NT2/D1 (cell line): Measurements from ENCODE around the gene PODXL2.

Experiments used
- DNase-seq: peaks from one replicate; pipeline ENCODE4 v3.0.0-alpha.2; 2011; ENCODE audit warnings: low read depth, low spot score
- H3K27me3 ChIP-seq: 2 replicates; pipeline ENCODE4 v1.6.0; 2011; ENCODE audit warnings: mild to moderate bottlenecking; ENCODE audit not compliant: insufficient read length, insufficient read depth
- H3K36me3 ChIP-seq: 2 replicates; pipeline ENCODE4 v1.6.1; 2011; ENCODE audit warnings: mild to moderate bottlenecking, low read length, mixed read lengths; ENCODE audit not compliant: insufficient read depth, insufficient read length
- H3K4me1 ChIP-seq: 2 replicates; pipeline ENCODE4 v1.5.1; 2011; ENCODE audit not compliant: insufficient read depth, insufficient read length
- H3K4me3 ChIP-seq: 2 replicates; pipeline ENCODE4 v1.5.1; 2011; ENCODE audit warnings: low read depth; ENCODE audit not compliant: insufficient read length
- H3K9ac ChIP-seq: 2 replicates; pipeline ENCODE4 v1.6.0; 2011; ENCODE audit warnings: low read depth; ENCODE audit not compliant: insufficient read length
- H3K9me3 ChIP-seq: 2 replicates; pipeline ENCODE4 v1.5.1; 2011; ENCODE audit warnings: mild to moderate bottlenecking, low read length; ENCODE audit not compliant: insufficient read depth
- SUZ12 ChIP-seq: IDR thresholded peaks from 2 replicates; pipeline ENCODE4 v1.6.1; 2011; ENCODE audit not compliant: insufficient read length, insufficient read depth; ENCODE audit errors: extremely low read depth
- YY1 ChIP-seq: IDR thresholded peaks from 2 replicates; pipeline ENCODE4 v1.6.1; 2011; ENCODE audit not compliant: insufficient read length, insufficient read depth
- ZNF274 ChIP-seq: IDR thresholded peaks from 2 replicates; pipeline ENCODE4 v1.6.1; 2011; ENCODE audit warnings: mild to moderate bottlenecking, low read depth, low read length

Gene PODXL2

DNA sequence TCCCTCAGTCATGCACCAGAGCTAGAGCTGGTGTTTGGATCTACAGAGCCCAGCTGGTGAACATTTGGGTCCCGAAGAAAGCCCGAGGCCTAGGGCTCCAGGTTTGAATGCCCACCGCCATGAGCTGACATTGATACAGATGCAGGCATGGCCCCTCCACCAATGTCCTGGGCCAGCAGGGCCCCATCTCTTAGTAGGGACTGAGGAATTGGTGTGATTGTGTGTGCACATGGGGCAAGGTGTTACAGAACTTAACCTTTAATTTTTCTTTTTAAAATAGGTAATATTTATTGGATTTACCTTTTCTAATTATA, 11.0 kb downstream of the PODXL2 start:
- H3K4me1 ChIP-seq = peaks cover 13% of the 10 kb centered on the region
- no peak overlapping the region for H3K9ac ChIP-seq
- no peaks in the 10 kb centered on the region for H3K36me3 ChIP-seq
- no peak for TF ChIP-seq SUZ12
- no peak for TF ChIP-seq ZNF274
- no peak for TF ChIP-seq YY1
- no peak for DNase-seq
- no peak overlapping the region for H3K4me3 ChIP-seq
- H3K9me3 ChIP-seq = no peaks in the 10 kb centered on the region
- no peaks in the 10 kb centered on the region for H3K27me3 ChIP-seq

- no peaks in the 10 kb centered on the region for H3K36me3 ChIP-seq
- TF ChIP-seq SUZ12 (no peak), YY1 (no peak), ZNF274 (no peak)
- no peak for DNase-seq
Observed at GRCh38 chr3:127644641-127645370, 15.8 kb downstream of the PODXL2 start.

GRCh38 chr3:127645371-127646015, 16.5 kb downstream of the PODXL2 start:
- no peak overlapping the region for H3K4me3 ChIP-seq
- no peaks in the 10 kb centered on the region for H3K4me1 ChIP-seq
- DNase-seq = no peak
- no peaks in the 10 kb centered on the region for H3K36me3 ChIP-seq
- H3K27me3 ChIP-seq = no peaks in the 10 kb centered on the region
- no peaks in the 10 kb centered on the region for H3K9me3 ChIP-seq
- no peak for TF ChIP-seq YY1
- H3K9ac ChIP-seq = no peak overlapping the region

More at GRCh38 chr3:127644641-127645370, 15.8 kb downstream of the PODXL2 start:
- Histone ChIP-seq H3K9me3 (no peaks in the 10 kb centered on the region), H3K27me3 (no peaks in the 10 kb centered on the region), H3K4me1 (peaks cover 3% of the 10 kb centered on the region), H3K9ac (no peak overlapping the region), H3K4me3 (no peak overlapping the region)

- Histone ChIP-seq H3K36me3 (no peaks in the 10 kb centered on the region), H3K9me3 (no peaks in the 10 kb centered on the region), H3K4me1 (no peaks in the 10 kb centered on the region), H3K9ac (no peak overlapping the region), H3K4me3 (no peak overlapping the region), H3K27me3 (no peaks in the 10 kb centered on the region)
- no peak for TF ChIP-seq SUZ12
- no peak for TF ChIP-seq ZNF274
- TF ChIP-seq YY1 = no peak
- DNase-seq = no peak
Observed at GRCh38 chr3:127646501-127647046, 17.6 kb downstream of the PODXL2 start.

DNA sequence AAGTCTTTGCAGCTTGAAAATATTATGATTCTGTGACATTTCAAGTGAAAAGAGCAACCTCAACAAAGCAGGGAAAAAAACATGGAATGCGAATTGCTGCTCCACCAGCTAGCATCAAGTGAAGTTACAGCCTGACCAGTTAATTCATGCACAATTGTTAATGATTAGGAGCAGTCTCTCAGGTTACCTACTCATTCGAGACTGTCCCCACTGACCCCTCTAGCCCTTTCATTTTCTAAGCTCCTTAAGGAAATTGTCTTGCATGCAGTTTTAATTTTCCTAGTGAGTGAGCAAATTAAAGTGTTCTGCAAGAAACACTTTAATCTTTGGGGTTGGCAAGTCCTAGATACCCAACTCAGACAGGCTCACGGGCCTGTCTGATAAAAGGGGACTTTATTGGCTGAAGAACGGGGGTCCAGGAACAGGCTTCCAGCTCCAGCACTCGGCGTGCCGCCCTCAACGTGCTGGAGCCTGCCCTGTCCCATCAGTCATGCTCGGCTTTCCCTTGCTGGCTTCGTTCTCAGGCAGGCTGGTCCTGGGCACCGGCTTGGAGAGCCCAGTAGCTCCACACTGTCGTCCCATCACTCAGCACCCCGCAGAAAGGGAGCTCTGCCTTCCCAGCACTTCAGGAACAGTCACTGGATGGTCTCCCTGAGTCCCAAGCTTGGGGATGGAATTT, 18.3 kb downstream of the PODXL2 start:
- no peaks in the 10 kb centered on the region for H3K9me3 ChIP-seq
- no peak for TF ChIP-seq SUZ12
- no peak for TF ChIP-seq ZNF274
- no peak for TF ChIP-seq YY1
- no peak overlapping the region for H3K4me3 ChIP-seq
- H3K27me3 ChIP-seq = no peaks in the 10 kb centered on the region
- H3K4me1 ChIP-seq = no peaks in the 10 kb centered on the region
- DNase-seq = no peak
- no peak overlapping the region for H3K9ac ChIP-seq
- H3K36me3 ChIP-seq = no peaks in the 10 kb centered on the region

- Histone ChIP-seq H3K4me3 (no peak overlapping the region), H3K36me3 (no peaks in the 10 kb centered on the region), H3K27me3 (no peaks in the 10 kb centered on the region), H3K9me3 (no peaks in the 10 kb centered on the region), H3K9ac (no peak overlapping the region), H3K4me1 (no peaks in the 10 kb centered on the region)
- TF ChIP-seq YY1 = no peak
- TF ChIP-seq ZNF274 = no peak
- no peak for TF ChIP-seq SUZ12
- no peak for DNase-seq
Observed at GRCh38 chr3:127647845-127648204, 18.8 kb downstream of the PODXL2 start.

GRCh38 chr3:127650236-127650635, 21.3 kb downstream of the PODXL2 start:
- H3K36me3 ChIP-seq = no peaks in the 10 kb centered on the region
- no peak overlapping the region for H3K9ac ChIP-seq
- TF ChIP-seq YY1 = no peak
- no peak for TF ChIP-seq SUZ12
- no peak for TF ChIP-seq ZNF274
- no peak for DNase-seq
- H3K4me1 ChIP-seq = no peaks in the 10 kb centered on the region
- no peak overlapping the region for H3K4me3 ChIP-seq
- H3K27me3 ChIP-seq = no peaks in the 10 kb centered on the region
- no peaks in the 10 kb centered on the region for H3K9me3 ChIP-seq
